Right renal pelvis (tissue), 4 donors: ENCODE results near the gene FER. TPM values are rescaled to one million over a fixed set of nuclear protein-coding genes. Genes with fewer than 3 reads are reported as not detected.
"Not testable (repeated sequence)": the region's sequence is repeated elsewhere in the genome, so short reads cannot be mapped to it uniquely, and the experiment has no call there.

Experiments used
- DNase-seq, 4 donors: peaks; one replicate each; pipeline ENCODE4 v3.0.0-alpha.2; 2013; ENCODE audit warnings: low read depth in 4 of 4, low spot score in 3 of 4, missing footprints in 1 of 4
- polyA plus RNA-seq, 4 donors: library from polyadenylated mRNA; unstranded; fragments of 120-200 nt; gene quantifications; one replicate each; pipeline ENCODE4 v1.2.1, GENCODE V29; 2013; ENCODE audit not compliant: insufficient read length in 4 of 4

The FER gene
- 10 to 100 TPM; 16.1 to 20.6 (median 18.5) TPM for polyA plus RNA-seq

DNA sequence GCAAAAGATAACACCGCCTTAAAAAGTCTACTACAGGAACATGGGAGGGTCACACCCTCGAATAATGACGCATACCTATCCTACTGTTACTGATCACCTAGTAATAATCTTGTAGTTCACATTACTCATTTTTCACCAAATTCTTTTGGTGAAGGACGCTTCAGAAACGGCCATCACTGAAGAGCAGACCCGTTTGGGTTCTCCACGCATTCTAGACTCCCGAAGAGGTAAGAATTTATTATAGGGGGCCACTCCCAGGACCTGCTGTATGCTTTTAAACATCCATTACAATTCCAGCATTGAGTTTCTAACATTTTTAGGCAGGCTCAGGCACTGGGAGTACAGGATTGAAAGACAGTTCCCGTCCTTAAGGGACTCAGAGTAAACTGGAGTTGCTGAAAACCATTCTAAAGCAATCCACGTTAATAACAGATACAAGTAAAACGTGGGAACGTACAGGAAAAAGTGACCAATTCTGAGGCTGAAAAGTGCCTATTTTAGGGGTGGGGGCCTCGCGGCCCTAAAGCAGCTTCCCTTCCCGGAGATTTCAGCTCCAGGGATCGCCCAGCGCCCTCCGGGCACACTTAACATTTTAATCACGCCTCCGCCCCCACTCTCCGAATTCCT lies at the start of gene FER:
FER (plus strand) TSS at position 124 of the 627 bp plus-strand sequence. CDS start 50,286 bp downstream, outside the sequence.
- peak in 2 of 4 donors; percentile 36 to 50 for DNase-seq

DNA sequence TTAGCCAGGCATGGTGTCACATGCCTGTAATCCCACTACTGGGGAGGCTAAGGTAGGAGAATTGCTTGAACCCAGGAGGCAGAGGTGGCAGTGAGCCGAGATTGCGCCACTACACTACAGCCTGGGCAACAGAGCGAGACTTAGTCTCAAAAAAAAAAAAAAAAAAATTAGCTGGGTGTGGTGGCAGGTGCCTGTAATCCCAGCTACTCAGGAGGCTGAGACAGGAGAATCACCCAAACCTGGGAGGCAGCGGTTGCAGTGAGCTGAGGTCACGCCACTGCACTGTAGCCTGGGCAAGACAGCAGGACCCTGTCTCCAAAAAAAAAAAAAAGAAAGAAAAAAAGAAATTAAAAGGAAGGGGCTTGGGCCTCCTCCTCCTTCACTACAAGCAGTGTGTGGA lies 47.3 kb upstream of the FER start:
- DNase-seq = not testable (repeated sequence)

DNA sequence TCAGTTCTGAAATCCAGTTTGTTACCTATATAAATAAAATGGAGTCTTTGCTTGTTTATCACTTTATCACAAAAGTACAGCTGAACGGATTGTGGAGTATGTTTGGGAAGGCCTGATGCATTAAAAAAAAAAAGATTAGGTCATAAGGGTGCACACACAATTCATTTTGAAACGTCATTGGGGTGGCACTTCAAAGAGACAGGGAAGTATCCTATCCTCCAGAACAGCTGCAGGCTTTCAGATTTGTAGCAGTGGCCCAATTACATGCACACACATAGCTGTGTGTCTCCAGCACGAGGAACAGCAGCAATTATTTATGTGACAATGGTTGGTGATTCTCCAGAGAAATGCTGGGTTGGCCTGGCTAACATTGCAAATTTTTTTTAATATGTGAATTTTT lies 46.8 kb upstream of the FER start:
- DNase-seq = peak in 2 of 4 donors; percentile 5 to 20

DNA sequence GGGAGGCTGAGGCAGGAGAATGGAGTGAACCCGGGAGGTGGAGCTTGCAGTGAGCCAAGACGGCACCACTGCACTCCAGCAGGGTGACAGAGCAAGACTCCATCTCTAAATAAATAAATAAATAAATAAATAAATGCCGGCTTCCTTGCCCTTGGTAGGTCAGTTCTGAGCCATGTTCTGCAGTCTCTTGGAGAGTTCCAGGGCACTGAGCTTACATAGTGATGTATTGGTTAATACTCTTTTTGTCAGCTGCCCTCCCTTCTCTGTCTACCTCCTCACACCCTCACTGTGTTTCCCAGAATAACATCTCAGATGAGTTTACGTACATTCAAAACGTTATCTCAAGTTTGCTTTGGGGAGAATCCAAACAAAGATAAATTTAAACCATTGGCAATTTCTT lies 45.2 kb upstream of the FER start:
- no peak for DNase-seq

DNA sequence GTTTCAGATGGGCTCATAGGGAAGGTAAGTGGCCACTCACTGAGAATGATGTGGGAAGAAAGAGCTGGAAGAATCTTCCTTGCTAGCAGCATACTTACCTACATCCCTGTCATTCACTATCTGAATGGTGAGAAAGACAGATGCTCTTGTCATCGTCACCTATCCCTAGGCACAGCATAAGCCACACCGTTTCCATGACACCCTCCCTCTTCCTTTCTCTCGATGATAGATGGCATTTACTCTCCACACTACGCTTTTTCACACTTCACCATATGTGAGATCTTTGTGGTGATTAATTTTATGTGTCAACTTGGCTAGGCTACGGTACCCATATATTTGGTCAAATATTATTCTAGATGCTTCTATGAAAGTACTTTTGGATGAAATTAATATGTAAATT lies 44.4 kb upstream of the FER start:
- no peak for DNase-seq

DNA sequence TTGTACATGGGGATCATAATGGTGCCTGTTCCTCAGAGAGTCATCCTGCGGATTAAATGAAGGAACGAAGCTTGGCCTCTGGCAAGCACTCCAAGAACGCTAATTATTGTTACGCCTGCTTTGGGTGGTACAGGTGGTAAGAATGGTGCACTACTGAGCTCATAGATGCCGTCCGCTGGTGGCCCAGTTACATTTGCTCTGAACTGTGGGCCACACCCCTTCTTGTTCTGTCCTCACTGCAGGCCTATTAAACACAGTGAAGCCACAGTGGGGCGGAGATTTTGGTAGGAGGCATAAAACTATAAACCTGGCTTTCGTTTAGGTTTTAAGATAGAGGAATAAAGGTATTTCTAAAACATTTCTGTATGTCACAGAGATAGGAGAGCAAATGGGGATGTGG lies 40.6 kb upstream of the FER start:
- DNase-seq = no peak

DNA sequence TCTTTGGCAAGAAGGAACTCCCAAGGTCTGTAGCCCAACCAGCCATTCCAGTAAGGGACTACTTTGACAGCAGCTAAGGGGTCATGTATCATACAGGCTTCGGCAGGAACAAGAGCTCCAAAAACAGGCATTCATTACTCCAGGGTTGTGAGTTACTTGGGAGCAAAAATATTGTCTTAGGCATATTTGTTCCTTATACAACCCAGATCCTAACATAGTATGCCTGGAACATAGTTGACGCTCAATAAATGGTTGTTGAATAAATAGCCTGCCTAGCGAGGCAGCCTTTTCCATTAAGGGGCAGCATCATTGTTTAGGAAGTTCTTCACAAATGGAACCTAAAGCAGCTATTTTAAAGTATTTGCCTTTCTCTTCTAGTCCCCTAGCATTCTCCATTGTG lies 35.8 kb upstream of the FER start:
- DNase-seq = no peak

DNA sequence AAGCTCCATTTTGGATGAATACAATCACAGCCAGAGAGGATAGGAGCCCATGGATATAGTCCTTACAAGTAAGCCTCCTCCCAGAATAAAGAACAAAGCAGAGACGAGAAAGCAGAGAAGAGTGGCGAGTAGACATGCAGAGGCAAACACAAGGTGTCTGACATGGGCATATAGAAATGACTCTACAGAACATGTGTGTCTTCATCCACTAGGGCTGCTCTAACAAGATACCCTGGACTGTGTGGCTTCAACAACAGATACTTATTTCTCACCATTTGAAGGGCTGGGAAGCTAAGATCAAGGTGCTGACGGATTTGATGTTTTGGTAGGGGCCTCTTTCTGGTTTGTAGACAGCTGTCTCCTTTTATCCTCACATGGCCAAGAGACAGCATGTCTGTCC lies 32.3 kb upstream of the FER start:
- DNase-seq = no peak

DNA sequence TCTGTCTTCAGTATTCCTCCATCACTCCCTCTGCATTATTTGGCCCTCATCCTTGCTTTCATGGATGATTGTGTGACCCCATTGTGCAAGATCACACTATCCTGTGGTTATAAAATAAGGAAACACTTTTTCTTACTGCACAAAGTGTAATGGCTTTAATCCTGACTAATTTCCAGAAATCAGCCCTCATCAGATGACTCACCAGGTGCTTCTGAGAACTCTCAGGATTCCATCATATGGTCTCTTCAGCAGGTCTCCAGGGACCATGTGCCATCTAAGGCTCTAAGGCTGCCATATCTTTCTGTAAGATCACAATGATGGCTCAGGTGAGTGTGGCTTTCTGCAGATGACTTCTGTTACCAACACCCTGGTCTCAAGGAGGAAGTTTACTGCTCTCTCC lies 27.3 kb upstream of the FER start:
- no peak for DNase-seq

DNA sequence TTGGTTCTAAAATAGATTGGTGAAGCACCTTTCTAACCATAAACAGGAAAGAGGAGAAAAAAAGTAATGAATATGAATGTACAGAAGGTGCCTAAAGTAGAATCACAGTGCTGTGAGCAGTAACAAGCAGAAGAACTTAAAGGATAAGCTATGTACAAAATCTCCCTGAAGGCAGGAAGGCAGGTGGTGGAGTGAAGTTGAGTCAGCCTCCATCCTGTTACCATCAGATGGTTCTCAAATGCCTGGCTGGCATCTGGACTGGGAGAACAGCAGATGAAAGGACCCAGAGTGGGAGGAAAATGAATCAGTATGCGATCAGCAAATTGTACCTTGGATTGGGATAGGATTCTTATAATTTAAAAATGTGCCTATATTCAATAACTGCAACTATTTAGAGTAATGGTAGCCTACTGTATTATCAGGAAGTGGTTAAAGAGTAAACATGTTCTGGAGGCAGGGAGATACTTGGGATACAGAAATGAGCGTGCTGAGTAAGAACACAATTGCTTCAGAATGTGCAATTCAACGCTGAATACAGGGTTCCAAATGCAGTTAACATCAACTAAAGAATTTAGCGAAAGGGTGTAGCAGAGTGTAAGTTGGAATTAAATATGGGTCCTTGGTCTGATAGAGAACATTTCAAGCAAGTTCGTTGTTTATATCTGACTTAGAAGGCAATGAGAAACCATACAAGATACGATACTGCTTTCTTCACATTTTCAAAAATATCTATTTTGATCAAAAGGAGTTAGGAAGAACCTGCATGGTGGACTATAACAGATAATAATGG lies 21.1 kb upstream of the FER start:
- DNase-seq = no peak

DNA sequence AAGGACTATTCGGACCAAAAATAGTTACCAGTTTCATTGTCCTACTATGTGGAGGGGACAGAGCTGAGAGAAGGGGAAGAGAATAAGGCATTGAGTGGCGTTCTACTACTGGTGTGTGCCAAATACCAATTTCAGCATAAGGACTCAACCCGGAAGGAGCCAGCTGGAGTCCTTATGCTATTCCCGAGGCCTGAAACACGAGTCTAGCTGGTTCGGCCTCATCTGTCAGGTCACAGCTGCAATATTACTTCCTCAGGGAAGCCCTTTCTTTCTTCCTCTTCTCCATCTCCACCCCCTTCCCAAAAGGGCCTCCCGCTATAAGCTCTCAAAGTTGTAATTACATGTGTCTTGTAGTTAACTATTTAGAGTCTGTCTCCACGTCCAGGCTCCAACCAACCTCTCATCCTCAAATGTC lies 20.5 kb upstream of the FER start:
- DNase-seq = peak in 1 of 4 donors; percentile 30

DNA sequence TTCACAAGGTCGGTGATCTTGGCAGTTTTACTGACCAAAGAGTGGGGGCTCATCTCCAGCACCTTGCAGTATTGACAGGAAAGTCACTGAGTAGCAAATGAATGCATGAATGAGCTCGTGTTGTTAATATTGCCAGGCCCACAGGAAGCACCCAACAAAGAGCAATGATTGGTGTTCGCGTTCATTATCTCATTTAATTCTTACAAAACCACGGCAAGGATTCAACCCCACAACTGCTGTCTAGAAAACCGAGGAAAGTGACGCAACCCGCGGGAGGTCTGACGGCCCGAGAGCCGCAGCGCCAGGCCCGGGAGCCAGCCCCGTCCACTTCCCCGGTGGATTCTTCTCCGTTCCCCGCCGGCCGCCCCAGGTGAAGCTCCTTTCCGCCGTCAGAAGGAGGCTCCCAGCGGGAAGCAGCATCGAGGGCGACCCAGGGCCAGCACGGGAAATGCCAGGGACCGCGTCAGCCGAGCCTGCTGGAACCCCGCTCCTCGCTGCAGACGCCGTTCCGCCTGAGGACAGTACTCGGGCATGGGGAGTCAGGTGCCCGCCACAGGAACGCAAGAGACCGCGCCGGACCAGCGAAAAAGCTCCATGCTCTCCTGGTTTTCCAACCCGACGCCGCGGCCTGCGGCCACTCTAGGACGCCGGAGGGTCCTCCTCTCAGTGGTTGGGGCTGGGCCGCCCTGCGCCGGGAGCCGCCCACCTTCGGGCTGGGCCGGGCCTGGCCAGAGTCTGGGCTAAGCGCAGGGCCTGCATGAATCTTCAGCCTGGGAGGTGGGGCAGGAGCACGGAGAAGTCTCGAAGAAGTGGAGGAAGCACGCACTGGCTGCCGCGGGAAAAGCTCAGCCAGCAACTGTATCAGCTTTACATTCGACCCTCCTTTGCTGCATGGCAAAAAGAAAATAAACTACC lies 19.8 kb upstream of the FER start:
- DNase-seq = peak; percentile 83 to 86 (median 84)

DNA sequence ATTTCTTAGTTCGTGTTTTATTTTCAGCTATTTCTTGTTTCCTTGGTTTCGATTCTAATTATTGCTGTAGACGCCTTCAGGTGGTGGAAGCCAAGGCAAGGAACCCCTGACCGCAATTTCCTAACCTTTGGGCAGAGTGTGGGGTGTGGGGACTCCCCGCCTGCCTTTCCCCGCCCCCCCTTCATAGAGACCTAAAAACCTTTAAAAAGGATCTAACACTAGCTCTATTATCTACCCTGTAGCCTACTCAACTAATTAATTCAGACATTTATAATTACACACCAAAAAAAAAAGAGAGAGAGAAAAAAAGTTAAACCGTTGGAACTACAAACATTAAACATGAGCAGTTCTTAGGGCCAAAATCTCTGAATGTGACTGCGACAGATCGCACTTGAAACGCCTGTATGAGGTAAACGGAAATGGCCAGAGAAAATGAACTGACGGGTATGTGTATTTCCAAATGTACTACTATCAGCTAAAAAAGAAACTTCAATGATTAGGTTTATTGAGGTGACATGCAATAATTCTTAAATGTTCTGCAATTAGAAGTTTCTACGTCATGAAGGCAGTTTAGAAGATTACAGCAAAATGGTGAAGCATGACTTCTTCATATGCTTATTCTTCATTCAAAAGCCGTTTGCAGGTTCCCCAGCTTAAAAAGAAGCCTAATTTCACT lies 19.0 kb upstream of the FER start:
- no peak for DNase-seq

DNA sequence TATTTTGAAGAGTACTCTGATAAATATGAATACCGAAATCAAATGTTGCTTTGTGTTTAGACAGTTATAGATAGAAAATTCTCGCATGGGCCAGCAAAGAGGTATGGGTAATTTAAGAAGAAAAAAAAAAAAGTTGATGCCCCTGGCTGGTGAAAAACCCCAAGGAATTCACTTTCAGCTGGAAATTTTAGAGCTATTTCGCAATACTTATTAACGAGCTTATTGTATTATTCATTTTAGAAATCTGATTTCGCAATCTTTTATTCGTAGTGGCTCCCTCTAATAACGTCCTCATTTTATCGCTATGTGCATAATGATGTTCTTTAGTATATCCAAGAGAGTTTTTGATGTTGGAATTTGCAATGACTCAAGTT lies 18.5 kb upstream of the FER start:
- DNase-seq = no peak

DNA sequence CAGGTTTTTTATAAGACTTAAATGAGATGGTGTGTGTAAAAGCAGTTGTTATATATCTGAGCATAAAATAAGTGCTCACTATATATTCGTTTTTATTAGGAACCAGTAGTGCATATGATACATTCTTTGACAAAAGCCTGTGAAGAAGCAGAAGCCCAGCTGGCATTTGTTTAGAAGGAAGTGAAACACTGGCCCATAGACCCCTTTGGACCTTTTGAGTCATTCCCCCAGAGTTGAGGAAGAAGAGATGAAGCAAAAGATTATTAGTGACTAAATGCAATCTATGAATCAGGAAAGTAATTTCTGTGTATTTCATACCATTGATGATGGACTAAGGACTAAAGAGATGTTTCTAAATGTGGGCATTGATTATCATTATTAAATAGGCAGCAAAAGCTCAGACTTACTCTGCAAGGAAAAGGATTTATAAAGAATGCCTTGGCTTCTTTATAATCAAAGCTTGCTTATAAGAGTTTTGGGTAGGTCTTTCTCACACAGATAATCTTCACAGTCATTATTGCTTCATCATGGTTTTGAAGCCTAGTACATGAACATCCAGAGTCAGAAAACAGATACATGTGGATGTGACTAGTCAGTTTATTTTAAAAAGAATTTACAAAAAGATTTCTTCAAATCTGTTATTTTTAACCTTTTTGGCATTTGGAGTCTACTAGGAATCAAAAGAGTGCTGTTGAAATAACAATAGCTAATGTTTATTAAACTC lies 16.9 kb upstream of the FER start:
- DNase-seq = no peak

DNA sequence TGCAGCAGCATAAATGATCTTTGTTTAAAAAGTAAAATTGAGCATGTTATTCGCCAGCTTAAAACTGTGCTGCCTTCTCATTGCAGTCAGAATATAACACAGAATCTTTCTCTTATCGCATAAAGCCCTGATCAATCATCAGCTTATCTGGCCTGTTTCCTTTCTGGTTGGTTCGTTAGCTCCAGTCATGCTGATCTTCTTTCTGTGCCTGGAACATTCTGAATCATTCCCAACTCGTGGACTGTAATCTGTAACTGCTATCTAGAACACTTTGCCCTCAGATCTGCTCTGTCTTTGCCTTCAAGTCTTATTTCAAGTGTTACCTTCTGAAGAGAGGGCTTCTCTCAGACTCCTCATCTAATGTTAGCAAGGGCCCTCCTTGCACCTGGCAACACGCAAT lies 11.9 kb upstream of the FER start:
- no peak for DNase-seq

DNA sequence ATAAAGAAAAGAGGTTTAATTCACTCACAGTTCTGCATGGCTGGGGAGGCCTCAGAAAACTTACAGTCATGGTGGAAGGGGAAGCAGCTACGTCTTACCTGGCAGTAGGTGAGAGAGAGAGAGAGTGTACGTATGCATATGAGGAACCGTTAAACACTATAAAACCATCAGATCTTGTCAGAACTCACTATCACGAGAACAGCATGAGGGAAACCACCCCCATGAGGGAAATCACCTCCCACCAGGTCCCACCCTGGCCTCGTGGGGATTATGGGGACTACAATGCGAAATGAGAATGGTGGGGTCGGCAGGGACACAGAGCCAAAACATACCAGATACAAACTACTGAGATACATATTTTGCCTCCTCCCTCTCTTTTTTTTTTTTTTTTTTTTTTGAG lies 10.8 kb upstream of the FER start:
- no peak for DNase-seq

DNA sequence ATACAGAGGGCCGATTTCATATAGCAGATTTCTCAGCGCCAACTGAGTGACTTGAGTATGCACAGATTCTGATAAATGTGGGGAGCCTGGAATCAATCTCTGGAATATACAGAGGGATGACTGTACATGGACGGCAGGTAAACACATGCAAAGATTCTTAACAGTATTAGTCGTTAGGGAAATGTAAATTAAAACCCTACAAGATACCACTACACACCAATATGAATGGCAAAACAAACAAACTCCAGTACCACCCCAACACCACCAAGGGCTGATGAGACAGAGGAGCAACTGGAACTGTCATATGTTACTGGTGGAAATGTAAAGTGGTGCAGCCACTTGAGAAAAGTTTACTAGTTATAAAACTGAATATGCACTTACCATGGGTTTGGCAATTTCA lies 8.3 kb upstream of the FER start:
- DNase-seq = no peak

DNA sequence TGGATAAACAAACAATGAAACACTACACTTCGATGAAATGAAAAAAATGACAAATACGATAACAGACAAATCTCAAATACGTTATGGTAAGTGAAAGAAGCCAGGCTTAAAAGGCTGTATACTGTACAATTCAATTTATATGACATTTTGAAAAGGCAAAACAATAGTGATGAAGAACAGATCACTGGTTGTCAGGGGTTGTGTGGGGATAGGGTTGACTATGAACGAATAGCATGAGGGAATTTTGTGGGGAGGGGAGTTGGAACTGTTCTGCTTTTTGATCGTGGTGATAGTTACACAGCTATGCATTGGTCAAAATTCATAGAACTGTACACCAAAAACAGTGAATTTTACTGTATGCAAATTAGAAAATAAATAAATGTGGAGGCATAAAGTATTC lies 7.8 kb upstream of the FER start:
- no peak for DNase-seq

DNA sequence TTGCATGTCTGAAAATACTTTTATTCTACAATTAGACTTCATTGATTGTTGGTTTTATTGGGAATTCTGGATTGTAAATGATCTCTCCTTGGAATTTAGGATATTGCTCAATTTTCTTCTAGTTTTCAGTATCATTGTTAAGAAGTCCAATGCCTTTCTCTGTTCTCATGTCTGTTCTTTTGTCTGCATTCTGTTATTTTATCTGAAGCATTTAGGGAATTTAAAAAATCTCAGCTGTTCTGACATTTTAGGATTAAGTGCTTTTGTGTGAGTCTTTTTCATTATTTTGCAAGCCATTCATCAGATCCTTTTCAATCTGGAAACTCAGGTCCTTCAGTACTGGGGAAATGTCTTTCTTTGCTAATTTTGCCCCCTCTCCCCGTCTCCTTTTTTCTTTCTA lies 4.4 kb upstream of the FER start:
- no peak for DNase-seq
